Upper lobe of left lung (tissue), 6 donors: ENCODE results near the gene TSPAN31. TPM values are rescaled to one million over a fixed set of nuclear protein-coding genes. Genes with fewer than 3 reads are reported as not detected.

Source experiments
- ATAC-seq, 2 donors: fragments of 200-7000 bp; cut with Tn5 transposase; one replicate each; pipeline ENCODE4 v1.9.1; 2022; ENCODE audit warnings: mild to moderate bottlenecking in 2 of 2, moderate library complexity in 2 of 2; ENCODE audit not compliant: low FRiP score in 2 of 2
- DNase-seq, 2 donors: peaks; one replicate each; pipeline ENCODE4 v3.0.0-alpha.2; 2019 to 2020
- H3K27ac ChIP-seq, 4 donors: fragments of 200-600 bp; sonication (generic); one replicate each; pipeline ENCODE4 v1.5.1; 2016 to 2019
- H3K27me3 ChIP-seq, 4 donors: fragments of 200-600 bp; sonication (generic); one replicate each; pipeline ENCODE4 v1.5.1; 2017 to 2019
- H3K36me3 ChIP-seq, 4 donors: fragments of 200-600 bp; sonication (generic); one replicate each; pipeline ENCODE4 v1.5.1; 2016 to 2019
- H3K4me1 ChIP-seq, 4 donors: fragments of 200-600 bp; sonication (generic); one replicate each; pipeline ENCODE4 v1.5.1; 2018 to 2019
- H3K4me3 ChIP-seq, 4 donors: fragments of 200-600 bp; sonication (generic); one replicate each; pipeline ENCODE4 v1.5.1; 2017 to 2019; ENCODE audit warnings: mild to moderate bottlenecking in 2 of 4, moderate library complexity in 1 of 4
- H3K9me3 ChIP-seq, 4 donors: fragments of 200-600 bp; sonication (generic); one replicate each; pipeline ENCODE4 v1.5.1; 2018 to 2019
- EP300 ChIP-seq, 4 donors: sonication (generic); formaldehyde crosslinking; IDR thresholded peaks; one replicate each; pipeline ENCODE4 v1.5.1; 2017; ENCODE audit warnings: antibody characterized with exemption in 4 of 4, control low read depth in 2 of 4
- POLR2A ChIP-seq, 4 donors: fragments of 450-650 bp; IDR thresholded peaks; one replicate each; pipeline ENCODE4 v1.5.1; 2016 to 2017; ENCODE audit warnings: antibody characterized with exemption in 4 of 4, mild to moderate bottlenecking in 2 of 4
- POLR2AphosphoS5 ChIP-seq, 2 donors: sonication (generic); formaldehyde crosslinking; IDR thresholded peaks; one replicate each; pipeline ENCODE4 v1.5.1; 2017; ENCODE audit warnings: antibody characterized with exemption in 2 of 2
- WGBS, 2 donors: methylation state at CpG; one replicate each; pipeline ENCODE4 v1.1.5; 2017 to 2018; 5-methylcytosine and 5-hydroxymethylcytosine counted together
- total RNA-seq, 6 donors: library from RNA; depleted of rRNA in 4 of 6; stranded (reverse); fragments of >200 nt in 4 of 6; gene quantifications; one replicate each; pipeline versions ENCODE4 v1.1.0 to v1.2.1, GENCODE V29; 2016 to 2021
- TF ChIP-seq, protein P1 (sequence below), 6 experiments: fragments of 450-650 bp in 4 of 6; fragments of 200-600 bp in 2 of 6; sonication (generic) in 2 of 6; IDR thresholded peaks; one replicate each; pipeline ENCODE4 v1.5.1; 2016 to 2019; ENCODE audit warnings: antibody characterized with exemption in 6 of 6
- donor health status: DM: no; HTN: no; CAD: no; lungs with moderate emphysema.
- donor health status: DM: no; HTN: yes; CAD: no; lungs with severe emphysema.

The TSPAN31 gene
- total RNA-seq, 6 donors from 2014 or later: 16.8 to 54.6 (median 37.3) TPM

GRCh38 chr12:57735952-57736740 lies 8.7 kb upstream of the TSPAN31 start:
- ATAC-seq (peak in 1 of 2 donors; percentile 18), DNase-seq (peak in 1 of 2 donors; percentile 85)
- TF ChIP-seq POLR2A (IDR thresholded peaks at IDR 0.05) (no peak), EP300 (IDR thresholded peaks at IDR 0.05) (no peak), POLR2AphosphoS5 (IDR thresholded peaks at IDR 0.05) (no peak)
- TF ChIP-seq, protein P1, sequence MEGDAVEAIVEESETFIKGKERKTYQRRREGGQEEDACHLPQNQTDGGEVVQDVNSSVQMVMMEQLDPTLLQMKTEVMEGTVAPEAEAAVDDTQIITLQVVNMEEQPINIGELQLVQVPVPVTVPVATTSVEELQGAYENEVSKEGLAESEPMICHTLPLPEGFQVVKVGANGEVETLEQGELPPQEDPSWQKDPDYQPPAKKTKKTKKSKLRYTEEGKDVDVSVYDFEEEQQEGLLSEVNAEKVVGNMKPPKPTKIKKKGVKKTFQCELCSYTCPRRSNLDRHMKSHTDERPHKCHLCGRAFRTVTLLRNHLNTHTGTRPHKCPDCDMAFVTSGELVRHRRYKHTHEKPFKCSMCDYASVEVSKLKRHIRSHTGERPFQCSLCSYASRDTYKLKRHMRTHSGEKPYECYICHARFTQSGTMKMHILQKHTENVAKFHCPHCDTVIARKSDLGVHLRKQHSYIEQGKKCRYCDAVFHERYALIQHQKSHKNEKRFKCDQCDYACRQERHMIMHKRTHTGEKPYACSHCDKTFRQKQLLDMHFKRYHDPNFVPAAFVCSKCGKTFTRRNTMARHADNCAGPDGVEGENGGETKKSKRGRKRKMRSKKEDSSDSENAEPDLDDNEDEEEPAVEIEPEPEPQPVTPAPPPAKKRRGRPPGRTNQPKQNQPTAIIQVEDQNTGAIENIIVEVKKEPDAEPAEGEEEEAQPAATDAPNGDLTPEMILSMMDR (IDR thresholded peaks at IDR 0.05): no peak
- Histone ChIP-seq H3K27ac (no peak overlapping the region), H3K27me3 (peaks cover 1 to 50% (median 22%) of the 10 kb centered on the region in 4 donors), H3K4me3 (peak overlapping the region in 1 of 4 donors; percentile 8), H3K36me3 (peaks cover 0 to 4% (median 1%) of the 10 kb centered on the region in 4 donors), H3K9me3 (no peaks in the 10 kb centered on the region), H3K4me1 (peaks cover 26 to 49% (median 36%) of the 10 kb centered on the region in 4 donors)
- WGBS, 2 donors: 37 to 52% methylated on average over 29 to 49 of the region's 49 CpGs

GRCh38 chr12:57736741-57737466 lies 7.9 kb upstream of the TSPAN31 start:
- Histone ChIP-seq H3K27ac (no peak overlapping the region), H3K27me3 (peaks cover 1 to 50% (median 22%) of the 10 kb centered on the region in 4 donors), H3K36me3 (peaks cover 0 to 4% (median 0%) of the 10 kb centered on the region in 4 donors), H3K4me3 (peak overlapping the region in 2 of 4 donors; percentile 21 to 38), H3K9me3 (no peaks in the 10 kb centered on the region), H3K4me1 (peaks cover 26 to 50% (median 36%) of the 10 kb centered on the region in 4 donors)
- TF ChIP-seq, protein P1 (IDR thresholded peaks at IDR 0.05): no peak
- no peak for TF ChIP-seq EP300 (IDR thresholded peaks at IDR 0.05)
- TF ChIP-seq POLR2A (IDR thresholded peaks at IDR 0.05): no peak
- no peak for TF ChIP-seq POLR2AphosphoS5 (IDR thresholded peaks at IDR 0.05)
- DNase-seq (peak in 1 of 2 donors; percentile 81), ATAC-seq (no peak)
- 43 to 45% methylated on average over 22 to 30 of the region's 31 CpGs for WGBS, 2 donors

GRCh38 chr12:57737467-57738460 lies 7.1 kb upstream of the TSPAN31 start:
- WGBS, 2 donors: 40 to 65% methylated on average over 36 to 45 of the region's 110 CpGs
- peaks cover 26 to 50% (median 36%) of the 10 kb centered on the region in 4 donors for H3K4me1 ChIP-seq

More at GRCh38 chr12:57737467-57738460, 7.1 kb upstream of the TSPAN31 start:
- ATAC-seq (peak in 1 of 2 donors; percentile 7), DNase-seq (peak in 1 of 2 donors; percentile 85)
- H3K27ac ChIP-seq: no peak overlapping the region
- no peak for TF ChIP-seq EP300 (IDR thresholded peaks at IDR 0.05)
- no peak for TF ChIP-seq POLR2AphosphoS5 (IDR thresholded peaks at IDR 0.05)
- TF ChIP-seq, protein P1 (IDR thresholded peaks at IDR 0.05): peak in 2 of 6 experiments; percentile 6 to 12
- no peak for TF ChIP-seq POLR2A (IDR thresholded peaks at IDR 0.05)
- H3K9me3 ChIP-seq: no peaks in the 10 kb centered on the region
- peaks cover 0 to 4% (median 0%) of the 10 kb centered on the region in 4 donors for H3K36me3 ChIP-seq
- peaks cover 1 to 50% (median 22%) of the 10 kb centered on the region in 4 donors for H3K27me3 ChIP-seq
- peak overlapping the region in 3 of 4 donors; percentile 21 to 38 (median 38) for H3K4me3 ChIP-seq
